Prostate gland (tissue), 2 donors: ENCODE data around the gene DBH.

Source experiments
- POLR2AphosphoS5 ChIP-seq: sonication (generic); formaldehyde crosslinking; IDR thresholded peaks from one replicate; pipeline ENCODE4 v1.6.1; 2017; ENCODE audit warnings: antibody characterized with exemption
- TF ChIP-seq, protein P1 (sequence below), 4 experiments: fragments of 200-600 bp in 2 of 4; fragments of 450-650 bp in 2 of 4; sonication (generic) in 2 of 4; IDR thresholded peaks; 1 replicate in 3 of 4; 2 replicates in 1 of 4; pipeline ENCODE4 v1.5.1; 2016 to 2019; ENCODE audit warnings: antibody characterized with exemption in 4 of 4, mild to moderate bottlenecking in 2 of 4, moderate library complexity in 2 of 4

DNA sequence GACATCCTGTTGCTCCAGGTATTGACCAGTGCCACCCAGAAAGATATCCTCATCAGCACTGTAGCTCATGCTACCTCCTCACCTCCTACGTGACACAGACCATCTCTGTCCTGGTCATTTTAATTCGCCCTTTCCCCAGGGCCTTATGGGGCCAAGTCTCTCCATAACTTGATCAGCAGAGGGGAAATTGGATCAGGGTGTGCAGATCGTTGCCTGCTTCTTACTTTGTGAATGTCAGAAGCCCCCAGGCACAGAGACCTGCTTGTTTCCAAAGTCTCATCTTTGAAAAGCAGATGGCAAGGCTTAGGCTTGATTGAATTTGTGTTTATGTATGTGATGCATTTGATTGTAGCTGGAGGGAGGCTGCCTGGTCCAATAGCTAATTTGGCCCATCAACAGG, 8.8 kb upstream of the DBH start:
- TF ChIP-seq POLR2AphosphoS5 = no peak
- TF ChIP-seq, protein P1, sequence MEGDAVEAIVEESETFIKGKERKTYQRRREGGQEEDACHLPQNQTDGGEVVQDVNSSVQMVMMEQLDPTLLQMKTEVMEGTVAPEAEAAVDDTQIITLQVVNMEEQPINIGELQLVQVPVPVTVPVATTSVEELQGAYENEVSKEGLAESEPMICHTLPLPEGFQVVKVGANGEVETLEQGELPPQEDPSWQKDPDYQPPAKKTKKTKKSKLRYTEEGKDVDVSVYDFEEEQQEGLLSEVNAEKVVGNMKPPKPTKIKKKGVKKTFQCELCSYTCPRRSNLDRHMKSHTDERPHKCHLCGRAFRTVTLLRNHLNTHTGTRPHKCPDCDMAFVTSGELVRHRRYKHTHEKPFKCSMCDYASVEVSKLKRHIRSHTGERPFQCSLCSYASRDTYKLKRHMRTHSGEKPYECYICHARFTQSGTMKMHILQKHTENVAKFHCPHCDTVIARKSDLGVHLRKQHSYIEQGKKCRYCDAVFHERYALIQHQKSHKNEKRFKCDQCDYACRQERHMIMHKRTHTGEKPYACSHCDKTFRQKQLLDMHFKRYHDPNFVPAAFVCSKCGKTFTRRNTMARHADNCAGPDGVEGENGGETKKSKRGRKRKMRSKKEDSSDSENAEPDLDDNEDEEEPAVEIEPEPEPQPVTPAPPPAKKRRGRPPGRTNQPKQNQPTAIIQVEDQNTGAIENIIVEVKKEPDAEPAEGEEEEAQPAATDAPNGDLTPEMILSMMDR (IDR thresholded peaks at IDR 0.05) = no peak
